Measurements from ENCODE around the gene BCL2L15.

GRCh38 chr1:113891631-113892220 lies 4.3 kb upstream of the BCL2L15 start:
- TF ChIP-seq POLR2A (IDR thresholded peaks at IDR 0.05) = no peak
- TF ChIP-seq CTCF (IDR thresholded peaks at IDR 0.05) = no peak
- no peak for TF ChIP-seq POLR2AphosphoS5 (IDR thresholded peaks at IDR 0.05)
- no peak for TF ChIP-seq EP300 (IDR thresholded peaks at IDR 0.05)
